Measurements from ENCODE around the gene CEACAM16.

DNA sequence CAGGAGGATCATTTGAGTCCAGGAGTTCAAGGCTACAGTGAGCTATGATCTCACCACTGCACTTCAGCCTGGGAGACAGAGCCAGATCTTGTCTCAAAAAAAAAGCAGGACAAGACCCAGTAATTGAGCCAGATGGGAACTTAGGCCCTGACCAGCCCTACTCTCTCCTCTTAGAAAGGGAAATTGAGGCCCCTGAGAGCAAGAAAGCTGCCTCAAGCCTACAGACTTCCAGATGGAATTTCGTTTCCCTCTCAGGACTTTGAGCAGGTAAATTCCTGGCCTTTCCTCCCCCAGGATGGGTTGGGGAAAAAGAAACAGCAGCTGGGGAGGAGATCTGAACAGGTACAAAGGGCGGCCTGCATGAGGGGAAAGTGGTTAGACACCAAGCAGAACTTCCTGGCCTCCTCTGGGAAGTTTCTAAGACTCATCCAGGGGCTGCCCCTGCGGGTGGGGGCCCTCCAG, 46.0 kb downstream of the CEACAM16 start:
- TF ChIP-seq, protein P1, sequence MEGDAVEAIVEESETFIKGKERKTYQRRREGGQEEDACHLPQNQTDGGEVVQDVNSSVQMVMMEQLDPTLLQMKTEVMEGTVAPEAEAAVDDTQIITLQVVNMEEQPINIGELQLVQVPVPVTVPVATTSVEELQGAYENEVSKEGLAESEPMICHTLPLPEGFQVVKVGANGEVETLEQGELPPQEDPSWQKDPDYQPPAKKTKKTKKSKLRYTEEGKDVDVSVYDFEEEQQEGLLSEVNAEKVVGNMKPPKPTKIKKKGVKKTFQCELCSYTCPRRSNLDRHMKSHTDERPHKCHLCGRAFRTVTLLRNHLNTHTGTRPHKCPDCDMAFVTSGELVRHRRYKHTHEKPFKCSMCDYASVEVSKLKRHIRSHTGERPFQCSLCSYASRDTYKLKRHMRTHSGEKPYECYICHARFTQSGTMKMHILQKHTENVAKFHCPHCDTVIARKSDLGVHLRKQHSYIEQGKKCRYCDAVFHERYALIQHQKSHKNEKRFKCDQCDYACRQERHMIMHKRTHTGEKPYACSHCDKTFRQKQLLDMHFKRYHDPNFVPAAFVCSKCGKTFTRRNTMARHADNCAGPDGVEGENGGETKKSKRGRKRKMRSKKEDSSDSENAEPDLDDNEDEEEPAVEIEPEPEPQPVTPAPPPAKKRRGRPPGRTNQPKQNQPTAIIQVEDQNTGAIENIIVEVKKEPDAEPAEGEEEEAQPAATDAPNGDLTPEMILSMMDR (IDR thresholded peaks at IDR 0.05 in 4 of 5, conservative IDR thresholded peaks at IDR 0.05 in 1 of 5): no peak
- no peak for TF ChIP-seq POLR2A (IDR thresholded peaks at IDR 0.05)
